Measurements from ENCODE around the gene C19orf73.

C19orf73 gene, protein sequence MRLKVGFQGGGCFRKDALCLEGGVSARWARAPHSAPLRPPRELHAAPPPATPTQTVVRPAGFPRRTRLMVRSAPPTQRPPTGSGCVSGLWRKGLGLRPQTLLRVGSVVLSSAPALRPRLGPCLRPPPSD

DNA sequence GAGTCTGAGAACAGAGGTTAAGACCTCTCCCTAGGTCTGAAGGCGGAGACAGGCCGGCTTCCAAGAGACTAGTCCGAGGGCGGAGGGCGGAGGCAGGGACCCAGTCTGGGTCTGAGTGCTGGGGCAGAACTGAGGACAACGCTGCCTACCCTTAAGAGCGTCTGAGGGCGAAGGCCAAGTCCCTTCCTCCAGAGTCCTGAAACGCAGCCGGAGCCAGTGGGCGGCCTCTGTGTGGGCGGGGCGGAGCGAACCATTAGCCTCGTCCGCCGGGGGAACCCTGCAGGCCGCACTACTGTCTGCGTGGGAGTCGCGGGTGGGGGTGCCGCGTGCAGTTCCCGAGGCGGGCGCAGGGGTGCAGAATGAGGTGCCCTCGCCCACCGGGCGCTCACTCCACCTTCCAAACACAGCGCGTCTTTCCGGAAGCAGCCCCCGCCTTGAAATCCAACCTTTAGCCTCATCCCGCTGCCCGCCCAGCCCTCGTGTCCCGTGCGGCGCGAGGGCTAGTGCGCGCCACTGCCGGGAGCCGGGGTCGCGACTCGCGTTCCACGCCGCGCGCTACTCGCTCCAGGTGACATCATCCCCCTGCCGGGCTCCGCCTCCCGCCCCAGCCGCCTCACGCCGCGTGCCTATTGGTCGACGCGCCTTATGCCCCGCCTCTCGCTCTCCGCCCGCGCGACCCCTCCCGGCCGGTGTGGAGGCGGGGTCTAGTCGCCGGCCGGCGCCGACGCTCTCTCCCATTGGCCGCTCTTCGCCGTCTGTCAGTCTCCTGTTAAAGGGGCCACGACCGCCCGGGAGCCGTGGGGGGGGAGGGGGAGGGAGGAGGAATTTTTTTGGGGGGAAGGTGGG, at the start of gene C19orf73:
Gene C19orf73 (minus strand): TSS at position 579 of the 846 bp plus-strand sequence. CDS start 121 bp downstream, at position 458.
- peak; percentile 99 for DNase-seq (ENCODE audit: low spot score)

DNA sequence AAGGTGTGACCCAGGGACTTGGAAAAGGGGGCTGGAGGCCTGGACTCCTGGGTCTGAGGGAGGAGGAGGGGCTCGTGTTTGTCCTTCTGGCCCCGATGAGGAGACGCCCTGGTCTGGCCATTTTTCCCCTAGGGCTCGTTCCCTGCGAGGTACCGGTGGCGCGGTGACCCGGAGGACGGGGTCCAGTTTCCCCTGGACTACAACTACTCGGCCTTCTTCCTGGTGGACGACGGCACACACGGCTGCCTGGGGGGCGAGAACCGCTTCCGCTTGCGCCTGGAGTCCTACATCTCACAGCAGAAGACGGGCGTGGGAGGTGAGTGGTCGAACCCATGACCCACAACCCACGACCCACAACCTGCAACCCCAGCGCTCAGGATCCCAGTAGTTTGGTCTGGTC, 49.5 kb upstream of the C19orf73 start:
- no peak for DNase-seq (ENCODE audit: low spot score)

- no peak for DNase-seq (ENCODE audit: low spot score)
Measured at GRCh38 chr19:49167857-49168409, 49.0 kb upstream of the C19orf73 start.

GRCh38 chr19:49165865-49166301, 46.9 kb upstream of the C19orf73 start:
- peak; percentile 26 for DNase-seq (ENCODE audit: low spot score)

DNA sequence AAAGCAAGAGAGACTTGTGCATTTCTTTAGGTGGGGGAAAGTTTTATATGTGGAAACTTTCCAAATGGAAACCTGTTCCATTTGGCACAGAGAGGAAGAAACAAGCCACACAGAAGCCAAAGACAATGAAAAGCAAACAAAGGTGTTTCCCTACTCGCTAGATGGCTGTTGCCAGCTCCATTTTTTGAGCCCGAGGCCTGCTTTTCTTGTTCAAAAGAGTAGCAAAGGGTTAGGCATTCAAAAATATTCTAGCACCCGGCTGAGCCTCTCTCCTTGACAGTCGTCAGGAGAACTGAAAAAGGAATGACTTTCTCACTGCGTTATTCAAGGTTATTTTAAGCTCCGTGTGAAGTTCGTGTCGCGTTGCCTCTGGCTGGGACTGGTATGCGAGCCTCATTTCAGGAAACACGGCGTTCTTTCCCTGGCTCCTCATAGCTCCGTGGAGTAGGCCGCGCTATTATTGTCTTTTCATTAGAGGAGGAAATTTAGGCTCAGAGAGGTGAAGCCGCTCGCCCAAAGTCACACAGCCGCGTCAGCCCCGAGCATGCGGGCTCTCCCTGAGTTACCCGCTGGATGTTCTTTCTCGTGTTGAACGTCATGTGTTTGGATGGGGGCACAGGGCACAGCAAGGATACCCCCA, 46.3 kb upstream of the C19orf73 start:
- DNase-seq (ENCODE audit: low spot score): no peak

DNA sequence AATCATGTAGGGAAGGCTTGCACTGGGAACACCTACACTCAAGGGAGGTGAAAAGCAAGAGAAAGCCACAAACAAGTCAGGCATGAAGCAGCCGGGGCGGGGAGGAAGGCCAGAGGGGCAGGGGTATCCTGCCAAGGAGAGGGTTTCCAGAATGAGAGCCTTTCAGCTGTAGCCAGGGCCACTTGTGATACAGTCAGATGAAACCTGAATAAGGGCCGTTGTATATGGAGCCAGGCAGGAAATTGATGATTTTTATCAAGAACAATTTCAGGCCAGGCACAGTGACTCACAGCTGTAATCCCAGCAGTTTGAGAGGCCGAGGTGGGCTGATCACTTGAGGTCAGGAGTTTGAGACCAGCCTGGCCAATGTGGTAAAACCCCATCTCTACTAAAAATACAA, 43.0 kb upstream of the C19orf73 start:
- DNase-seq (ENCODE audit: low spot score): no peak

DNA sequence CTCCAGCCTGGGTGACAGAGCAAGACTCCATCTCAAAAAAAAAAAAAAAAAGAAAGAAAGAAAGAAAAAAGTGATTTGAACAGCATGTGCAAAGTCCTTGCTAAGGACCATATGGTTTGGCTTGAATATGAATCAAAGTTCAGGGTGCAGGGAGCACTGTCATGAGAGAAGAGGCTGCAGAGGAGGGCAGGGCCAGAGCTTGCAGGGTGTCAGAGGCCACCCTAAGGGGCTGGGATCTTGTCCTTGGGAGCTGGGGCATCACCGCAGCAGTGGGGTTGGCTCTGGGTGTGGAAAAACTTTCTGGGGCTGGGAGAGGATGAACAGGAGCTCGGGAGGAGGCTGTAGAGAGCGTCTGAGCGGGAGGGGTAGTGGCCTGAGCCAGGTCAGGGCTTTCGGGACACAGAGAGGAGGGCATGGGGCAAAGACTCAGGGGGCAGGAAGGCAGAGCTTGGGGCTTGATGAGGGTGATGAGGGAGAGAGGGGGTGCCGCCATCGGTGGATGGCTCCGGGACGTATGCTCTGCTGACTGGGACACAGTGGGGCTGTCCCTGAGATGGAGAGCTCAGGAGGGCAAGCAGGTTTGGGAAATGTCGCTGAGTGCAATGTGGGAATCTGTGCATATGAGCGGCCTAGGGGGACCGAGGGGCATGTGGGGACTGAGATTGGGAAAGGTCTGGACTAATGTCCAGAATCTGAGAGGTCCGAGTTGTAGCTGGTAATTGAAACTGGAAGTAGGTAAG, 41.7 kb upstream of the C19orf73 start:
- peak; percentile 18 for DNase-seq (ENCODE audit: low spot score)

- peak; percentile 92 for DNase-seq (ENCODE audit: low spot score)
Measured at GRCh38 chr19:49157445-49158224, 38.7 kb upstream of the C19orf73 start, which contains the start of gene TRPM4. TRPM4 (plus strand) TSS chr19:49157792; CDS start chr19:49157867, 75 bp downstream.

DNA sequence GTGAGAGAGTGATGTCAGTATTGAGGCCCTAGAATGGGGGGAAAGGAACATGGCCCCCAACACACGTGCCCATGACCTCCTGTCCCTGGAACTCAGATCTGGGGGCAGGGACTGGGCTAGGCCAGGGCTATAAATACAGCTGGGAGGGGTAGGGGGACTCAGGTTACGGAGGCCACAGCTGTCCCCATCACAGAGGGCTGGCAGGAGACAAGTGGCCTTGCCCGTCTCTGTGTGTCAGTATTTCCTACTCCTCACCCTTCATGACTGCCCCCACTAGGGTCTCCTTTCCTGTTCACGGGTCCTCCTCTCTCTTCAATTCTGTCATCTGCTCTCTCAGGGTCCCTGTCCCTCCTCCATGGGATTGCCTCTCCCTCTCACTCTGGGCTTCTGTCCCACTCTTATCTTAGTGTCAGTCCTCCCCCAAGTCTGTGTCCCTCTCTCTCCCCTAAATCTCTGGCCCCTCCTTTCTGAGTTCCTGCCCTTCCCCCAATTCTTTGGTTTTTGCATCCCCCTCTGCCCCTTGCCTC, 36.9 kb upstream of the C19orf73 start:
- DNase-seq (ENCODE audit: low spot score): no peak

GRCh38 chr19:49155005-49155819, 36.3 kb upstream of the C19orf73 start, which contains the start of gene HRC:
HRC (minus strand) TSS chr19:49155396; CDS start chr19:49155237, 159 bp downstream.
- no peak for DNase-seq (ENCODE audit: low spot score)

DNA sequence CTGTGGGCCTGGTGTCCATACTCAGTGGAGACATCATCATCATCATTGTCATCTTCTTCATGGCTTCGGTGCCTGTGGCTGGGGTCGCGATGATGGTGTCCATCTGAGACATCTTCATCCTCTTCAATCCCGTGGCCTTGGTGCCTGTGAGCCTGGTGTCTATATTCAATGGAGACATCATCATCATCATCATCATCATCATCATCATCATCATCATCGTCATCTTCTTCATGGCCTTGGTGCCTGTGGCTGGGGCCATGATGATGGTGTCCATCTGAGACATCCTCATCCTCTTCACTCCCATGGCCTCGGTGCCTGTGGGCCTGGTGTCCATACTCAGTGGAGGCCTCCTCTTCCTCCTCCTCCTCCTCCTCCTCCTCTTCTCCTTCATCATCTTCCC, 35.3 kb upstream of the C19orf73 start:
- no peak for DNase-seq (ENCODE audit: low spot score)

- DNase-seq (ENCODE audit: low spot score): no peak
Measured at GRCh38 chr19:49153167-49153809, 34.3 kb upstream of the C19orf73 start.

DNA sequence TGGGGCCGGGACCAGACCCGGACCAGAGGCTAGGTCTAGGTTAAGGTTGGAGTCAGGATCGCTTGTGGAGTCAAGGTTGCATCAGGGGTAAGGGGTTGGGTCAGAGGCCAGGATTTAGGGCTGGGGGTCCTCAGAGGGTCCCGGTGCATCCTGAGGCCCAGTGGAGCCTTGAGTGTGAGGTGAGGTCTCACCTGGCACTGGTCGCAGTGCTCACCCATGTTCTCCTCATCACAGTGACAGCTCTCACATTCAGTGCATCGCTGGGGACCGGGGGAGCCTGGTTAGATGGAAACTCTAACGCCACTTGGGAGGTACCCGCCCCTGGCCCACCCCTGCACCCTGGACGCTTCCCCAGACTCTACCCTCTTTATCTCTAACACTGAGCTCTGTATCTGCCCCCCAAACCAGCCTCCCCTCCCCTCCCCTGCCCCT, 33.2 kb upstream of the C19orf73 start:
- no peak for DNase-seq (ENCODE audit: low spot score)

DNA sequence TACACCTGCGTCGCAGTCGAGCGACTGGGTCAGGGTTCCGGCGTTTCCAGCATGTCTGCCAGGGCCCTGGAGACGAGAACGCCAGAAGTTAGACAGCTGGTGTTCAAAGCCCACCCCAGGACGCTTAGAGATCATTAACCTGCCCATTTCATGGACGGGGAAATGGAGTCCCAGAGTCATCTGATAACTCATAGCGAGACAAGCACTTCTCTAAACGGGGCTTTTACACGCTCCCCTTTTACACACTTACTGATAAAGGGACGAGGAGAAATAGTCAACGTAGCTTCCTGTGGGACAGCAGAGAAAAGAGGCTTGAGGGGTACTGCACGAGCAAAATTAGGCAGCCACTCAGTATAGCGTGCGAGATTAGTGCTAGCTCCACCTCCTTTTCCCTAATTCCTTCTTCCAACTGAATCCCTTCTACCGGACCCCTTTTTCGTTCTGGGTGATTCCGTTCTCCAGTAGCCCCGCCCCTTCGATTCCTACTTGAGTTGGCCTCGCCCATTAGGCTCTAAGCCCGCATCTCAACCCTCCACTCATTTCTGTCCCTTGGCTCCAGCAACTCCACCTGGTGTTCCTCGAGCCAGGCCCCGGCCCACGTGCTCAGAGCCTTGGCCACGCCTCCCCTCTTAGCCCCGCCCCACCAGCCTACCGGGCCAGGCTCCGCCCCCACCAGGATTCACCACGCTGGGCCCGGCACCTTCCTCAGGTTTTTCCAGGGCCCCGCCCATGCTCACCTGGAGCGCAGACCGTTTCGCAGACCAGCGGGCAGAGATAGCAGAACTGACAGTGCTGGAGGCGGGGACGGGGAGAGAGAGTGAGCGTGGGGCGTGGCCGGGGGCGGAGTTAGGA, 32.5 kb upstream of the C19orf73 start:
- DNase-seq (ENCODE audit: low spot score): peak; percentile 91

GRCh38 chr19:49150944-49151243, 32.0 kb upstream of the C19orf73 start:
- DNase-seq (ENCODE audit: low spot score): no peak

DNA sequence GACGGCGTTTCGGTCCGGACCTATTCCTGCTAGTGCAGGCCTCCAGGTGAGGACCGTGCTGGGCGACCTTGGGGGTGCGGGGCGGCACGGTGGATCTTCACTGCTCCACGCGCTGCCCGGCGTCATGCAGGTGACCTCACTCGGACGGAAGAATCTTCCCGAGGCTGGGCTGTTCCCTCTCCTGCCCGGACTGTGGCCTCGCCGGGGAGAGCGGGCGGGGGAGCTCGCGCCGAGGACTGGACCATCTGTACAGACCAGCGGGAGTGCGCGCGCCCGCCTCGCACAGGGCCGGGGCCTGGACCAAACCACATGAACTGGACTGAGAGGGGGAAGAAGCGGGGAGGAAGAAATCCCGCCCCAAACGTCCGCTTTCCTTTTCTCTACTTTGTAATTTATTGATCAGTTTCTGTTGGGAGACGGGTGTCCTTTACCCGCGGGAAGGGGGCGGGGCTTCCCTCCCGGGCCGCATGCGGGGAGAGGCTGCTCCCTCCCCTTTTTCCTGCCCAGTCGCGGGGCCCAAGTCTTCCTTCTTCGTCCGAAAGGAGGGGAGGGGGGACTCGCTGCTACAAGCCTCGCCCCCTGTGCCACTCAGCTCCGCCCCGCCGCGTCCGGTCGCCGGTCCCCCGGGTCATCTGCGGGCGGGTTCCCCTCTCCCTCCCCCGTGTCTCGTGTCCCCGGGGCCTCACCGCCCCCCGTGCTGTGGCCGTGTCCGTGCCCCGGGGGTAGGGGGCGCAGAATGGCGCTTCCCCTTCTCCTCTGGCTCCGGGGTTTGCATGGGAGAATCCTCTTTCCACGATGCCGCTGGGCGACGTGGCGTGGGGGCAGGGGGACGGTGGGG, 31.4 kb upstream of the C19orf73 start:
- DNase-seq (ENCODE audit: low spot score): peak; percentile 87

- DNase-seq (ENCODE audit: low spot score): peak; percentile 71
Measured at GRCh38 chr19:49149652-49150105, 30.7 kb upstream of the C19orf73 start.

Data from D341Med (cell line).